GM13976 (cell line): ENCODE data around the gene GNG7.

Source experiments
- DNase-seq: peaks from one replicate; pipeline ENCODE4 v3.0.0; 2012; ENCODE audit warnings: low spot score
- CTCF ChIP-seq: IDR thresholded peaks from 2 replicates; pipeline ENCODE4 v1.5.1; 2012; ENCODE audit warnings: borderline replicate concordance, mild to moderate bottlenecking; ENCODE audit not compliant: insufficient read depth; ENCODE audit errors: extremely low read depth, missing control alignments, control extremely low read depth
- in situ Hi-C: fragments of 300-500 bp; cut with MboI; formaldehyde crosslinking; loops from one replicate; pipeline ENCODE4 v1.12.0; 2022; ENCODE audit warnings: low sequenced_read_pairs, mixed read lengths, inconsistent platforms; ENCODE audit not compliant: unreplicated experiment

GNG7 gene

GRCh38 chr19:2600914-2601870, 101.3 kb downstream of the GNG7 start:
- DNase-seq: no peak
- TF ChIP-seq CTCF: no peak
- in situ Hi-C loops: loop anchor here (25.0 kb wide), 1 partner anchor 439 kb away; the partner anchor contains the start of genes AP3D1 and DOT1L

GRCh38 chr19:2594319-2594718, 108.2 kb downstream of the GNG7 start:
- no peak for TF ChIP-seq CTCF
- DNase-seq: peak; percentile 57
- in situ Hi-C loops: no loop called here

GRCh38 chr19:2592824-2593223, 109.7 kb downstream of the GNG7 start:
- no peak for DNase-seq
- no peak for TF ChIP-seq CTCF
- in situ Hi-C loops: no loop called here

GRCh38 chr19:2591537-2592291, 110.8 kb downstream of the GNG7 start:
- in situ Hi-C loops: no loop called here
- no peak for TF ChIP-seq CTCF
- no peak for DNase-seq

GRCh38 chr19:2590630-2591399, 111.7 kb downstream of the GNG7 start:
- no peak for DNase-seq
- in situ Hi-C loops: no loop called here
- TF ChIP-seq CTCF: no peak

GRCh38 chr19:2589441-2589840, 113.1 kb downstream of the GNG7 start:
- no peak for TF ChIP-seq CTCF
- in situ Hi-C loops: no loop called here
- no peak for DNase-seq
